Lower lobe of right lung (tissue), 2 donors: Measurements from ENCODE around the gene IMP4. TPM values are rescaled to one million over a fixed set of nuclear protein-coding genes. Genes with fewer than 3 reads are reported as not detected.

ENCODE experiments used
- ATAC-seq, 2 donors: fragments of 200-7000 bp; cut with Tn5 transposase; one replicate each; pipeline ENCODE4 v1.9.1; 2020 to 2022; ENCODE audit warnings: mild to moderate bottlenecking in 2 of 2, moderate library complexity in 2 of 2
- DNase-seq: peaks from one replicate; pipeline ENCODE4 v3.0.0-alpha.2; 2020
- H3K27ac ChIP-seq: fragments of 200-600 bp; one replicate; pipeline ENCODE4 v1.8.0; 2022
- H3K27me3 ChIP-seq: fragments of 200-600 bp; one replicate; pipeline ENCODE4 v1.8.0; 2022; ENCODE audit warnings: low read depth
- H3K36me3 ChIP-seq: fragments of 200-600 bp; one replicate; pipeline ENCODE4 v1.8.0; 2022; ENCODE audit warnings: mild to moderate bottlenecking
- H3K4me1 ChIP-seq: fragments of 200-600 bp; one replicate; pipeline ENCODE4 v1.8.0; 2022
- H3K4me3 ChIP-seq: fragments of 200-600 bp; one replicate; pipeline ENCODE4 v1.8.0; 2022; ENCODE audit warnings: mild to moderate bottlenecking
- H3K9me3 ChIP-seq: fragments of 200-600 bp; one replicate; pipeline ENCODE4 v1.8.0; 2022
- intact Hi-C: fragments of 100-400 bp; cut with DNase I; formaldehyde crosslinking; loops from one replicate; pipeline ENCODE4 v1.11.0; 2022
- total RNA-seq: library from RNA; stranded (reverse); fragmentation: NEBNext Ultra II Directional; extraction: Animal tissue kit (Norgen Biotek cat#: 25700); gene quantifications from one replicate; pipeline ENCODE4 v1.2.1, GENCODE V29; 2021
- TF ChIP-seq, protein P1 (sequence below): fragments of 200-600 bp; IDR thresholded peaks from one replicate; pipeline ENCODE4 v1.8.0; 2022; ENCODE audit warnings: antibody characterized with exemption, mild to moderate bottlenecking
- donor health status: DM: no; HTN: yes; CAD: no; lungs with severe emphysema.

Gene IMP4
- total RNA-seq, 1 donor from 2014 or later = 55.9 TPM

DNA sequence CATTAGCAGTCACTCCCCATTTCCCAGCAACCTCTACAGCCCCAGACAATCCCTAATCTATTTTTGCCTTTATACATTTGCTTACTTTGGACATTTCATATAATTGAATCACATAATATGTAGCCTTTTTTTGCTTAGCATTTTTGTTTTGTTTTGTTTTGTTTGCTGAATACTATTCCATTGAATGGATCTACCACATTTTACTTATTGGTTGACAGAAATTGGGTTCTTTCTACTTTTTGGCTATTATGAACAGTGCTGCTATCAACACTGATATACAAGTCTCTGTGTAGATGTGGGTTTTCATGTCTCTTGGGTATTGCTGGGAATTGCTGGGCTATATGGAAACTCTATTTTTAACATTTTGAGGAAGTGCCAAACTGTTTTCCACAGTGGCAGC is 20.8 kb downstream of the IMP4 start:
- Histone ChIP-seq H3K9me3 (no peaks in the 10 kb centered on the region), H3K36me3 (no peaks in the 10 kb centered on the region), H3K27ac (no peak overlapping the region), H3K4me3 (no peak overlapping the region), H3K4me1 (no peaks in the 10 kb centered on the region), H3K27me3 (no peaks in the 10 kb centered on the region)
- intact Hi-C loops = no loop called here
- TF ChIP-seq, protein P1, sequence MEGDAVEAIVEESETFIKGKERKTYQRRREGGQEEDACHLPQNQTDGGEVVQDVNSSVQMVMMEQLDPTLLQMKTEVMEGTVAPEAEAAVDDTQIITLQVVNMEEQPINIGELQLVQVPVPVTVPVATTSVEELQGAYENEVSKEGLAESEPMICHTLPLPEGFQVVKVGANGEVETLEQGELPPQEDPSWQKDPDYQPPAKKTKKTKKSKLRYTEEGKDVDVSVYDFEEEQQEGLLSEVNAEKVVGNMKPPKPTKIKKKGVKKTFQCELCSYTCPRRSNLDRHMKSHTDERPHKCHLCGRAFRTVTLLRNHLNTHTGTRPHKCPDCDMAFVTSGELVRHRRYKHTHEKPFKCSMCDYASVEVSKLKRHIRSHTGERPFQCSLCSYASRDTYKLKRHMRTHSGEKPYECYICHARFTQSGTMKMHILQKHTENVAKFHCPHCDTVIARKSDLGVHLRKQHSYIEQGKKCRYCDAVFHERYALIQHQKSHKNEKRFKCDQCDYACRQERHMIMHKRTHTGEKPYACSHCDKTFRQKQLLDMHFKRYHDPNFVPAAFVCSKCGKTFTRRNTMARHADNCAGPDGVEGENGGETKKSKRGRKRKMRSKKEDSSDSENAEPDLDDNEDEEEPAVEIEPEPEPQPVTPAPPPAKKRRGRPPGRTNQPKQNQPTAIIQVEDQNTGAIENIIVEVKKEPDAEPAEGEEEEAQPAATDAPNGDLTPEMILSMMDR = no peak
- no peak for ATAC-seq
- DNase-seq = no peak

DNA sequence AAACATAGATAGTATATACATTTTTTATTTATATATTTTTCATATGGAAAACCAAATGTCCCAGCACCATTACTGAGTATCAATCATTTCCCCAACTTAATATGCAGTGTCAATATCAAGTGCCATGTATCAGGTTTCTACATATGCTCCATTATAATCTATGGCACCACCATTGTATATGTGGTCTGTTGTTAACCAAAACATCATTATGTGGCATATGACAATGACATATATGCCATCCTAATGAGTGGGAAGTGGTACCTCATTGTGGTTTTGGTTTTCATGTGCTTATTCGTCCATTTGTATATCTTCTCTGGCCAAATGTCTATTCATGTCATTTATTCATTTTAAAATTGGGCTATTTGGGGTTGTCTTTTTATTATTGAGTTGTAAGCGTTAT is 22.4 kb downstream of the IMP4 start:
- Histone ChIP-seq H3K27ac (no peak overlapping the region), H3K9me3 (no peaks in the 10 kb centered on the region), H3K36me3 (no peaks in the 10 kb centered on the region), H3K27me3 (no peaks in the 10 kb centered on the region), H3K4me3 (no peak overlapping the region), H3K4me1 (peaks cover 13% of the 10 kb centered on the region)
- DNase-seq (no peak), ATAC-seq (no peak)
- TF ChIP-seq, protein P1 = no peak
- intact Hi-C loops = no loop called here

DNA sequence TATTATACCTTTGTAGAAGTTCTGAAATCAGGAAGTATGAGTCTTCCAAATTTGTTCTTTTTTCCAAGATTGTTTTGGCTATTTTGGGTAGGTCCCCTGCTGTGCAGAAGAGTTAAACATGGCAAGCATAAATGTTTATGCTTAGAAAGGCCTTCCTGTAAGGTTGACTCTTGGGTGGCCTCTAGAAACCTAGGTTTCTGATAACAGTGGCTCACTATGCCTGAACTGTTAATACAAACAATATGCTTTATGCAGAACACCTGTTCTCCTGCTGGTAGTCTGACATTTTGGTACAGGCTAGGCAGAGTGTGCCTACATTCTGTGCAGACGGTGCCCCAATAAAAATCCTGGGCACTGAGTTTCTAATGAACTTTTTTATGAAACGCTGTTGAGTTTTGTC is 23.3 kb downstream of the IMP4 start:
- TF ChIP-seq, protein P1 = no peak
- ATAC-seq (no peak), DNase-seq (no peak)
- intact Hi-C loops = no loop called here
- no peaks in the 10 kb centered on the region for H3K36me3 ChIP-seq
- H3K4me1 ChIP-seq = peaks cover 20% of the 10 kb centered on the region
- no peaks in the 10 kb centered on the region for H3K27me3 ChIP-seq
- no peaks in the 10 kb centered on the region for H3K9me3 ChIP-seq
- H3K27ac ChIP-seq = no peak overlapping the region
- H3K4me3 ChIP-seq = no peak overlapping the region

DNA sequence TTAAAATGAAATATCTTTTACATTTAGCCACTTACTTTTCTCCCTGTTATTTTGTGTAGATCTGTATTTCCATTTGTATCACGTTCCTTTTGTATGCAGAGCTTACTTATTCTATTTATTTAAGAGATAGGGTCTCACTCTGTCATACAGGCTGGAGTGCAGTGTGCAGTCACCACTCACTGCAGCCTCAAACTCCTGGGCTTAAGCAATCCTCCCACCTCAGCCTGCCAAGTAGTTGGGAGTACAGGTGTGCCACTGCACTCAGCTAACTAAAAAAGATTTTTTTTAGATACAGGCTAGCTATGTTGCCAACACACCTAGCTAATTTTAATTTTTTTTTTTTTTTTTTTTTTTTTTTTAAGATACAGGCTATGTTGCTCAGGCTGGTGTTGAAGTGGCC is 24.0 kb downstream of the IMP4 start:
- Histone ChIP-seq H3K27me3 (no peaks in the 10 kb centered on the region), H3K4me1 (peaks cover 28% of the 10 kb centered on the region), H3K36me3 (no peaks in the 10 kb centered on the region), H3K9me3 (no peaks in the 10 kb centered on the region), H3K27ac (no peak overlapping the region), H3K4me3 (no peak overlapping the region)
- TF ChIP-seq, protein P1 = no peak
- no peak for DNase-seq
- intact Hi-C loops = no loop called here
- peak in 1 of 2 donors; percentile 33 for ATAC-seq

DNA sequence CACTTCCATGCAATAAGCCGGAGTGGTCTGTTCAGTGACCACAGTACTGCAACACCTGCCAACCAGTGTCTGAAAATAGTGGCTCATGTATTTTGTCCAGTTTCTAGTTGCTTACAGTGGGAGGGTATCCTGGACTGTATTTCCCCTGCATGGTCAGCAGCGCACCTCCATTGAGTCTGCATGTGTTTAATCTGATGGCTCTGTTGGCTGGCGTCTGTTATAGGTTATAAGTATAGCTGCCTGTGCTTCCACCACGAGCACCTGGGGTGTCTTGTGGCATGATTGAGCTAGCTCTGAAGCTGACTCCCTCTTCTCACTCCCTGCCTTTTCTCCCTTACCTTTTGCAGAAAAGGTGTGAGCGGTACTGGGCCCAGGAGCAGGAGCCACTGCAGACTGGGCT is 26.1 kb downstream of the IMP4 start:
- TF ChIP-seq, protein P1 = no peak
- Histone ChIP-seq H3K36me3 (no peaks in the 10 kb centered on the region), H3K4me3 (no peak overlapping the region), H3K9me3 (no peaks in the 10 kb centered on the region), H3K4me1 (peaks cover 42% of the 10 kb centered on the region), H3K27ac (no peak overlapping the region), H3K27me3 (no peaks in the 10 kb centered on the region)
- no peak for DNase-seq
- intact Hi-C loops = no loop called here
- no peak for ATAC-seq
